ENCODE measurements around the gene TSPO.

TSPO gene

GRCh38 chr22:43187171-43188099 is 36.1 kb downstream of the TSPO start:
- H3K9me3 ChIP-seq (ENCODE audit: low read length): peaks cover 5% of the 10 kb centered on the region
- peak overlapping the region; percentile 66 for H3K4me2 ChIP-seq (ENCODE audit: low read length)
- H3K9me2 ChIP-seq (ENCODE audit: low read depth, low read length): no peaks in the 10 kb centered on the region
- H4K20me1 ChIP-seq (ENCODE audit: insufficient read depth, low read length): no peaks in the 10 kb centered on the region
- no peak for TF ChIP-seq EZH2 (IDR thresholded peaks at IDR 0.05; ENCODE audit: borderline replicate concordance, low read length)
- TF ChIP-seq CTCF (IDR thresholded peaks at IDR 0.05; ENCODE audit: low read length): peak; percentile 45
- peaks cover 21% of the 10 kb centered on the region for H3K36me3 ChIP-seq (ENCODE audit: insufficient read depth, low read length)
- H3K9ac ChIP-seq (ENCODE audit: low read length): peak overlapping the region; percentile 57
- peaks cover 12% of the 10 kb centered on the region; the same call in 1 of the 2 replicates for H3K27me3 ChIP-seq (ENCODE audit: insufficient read depth, low read length)
- H2AFZ ChIP-seq (ENCODE audit: low read length): peak overlapping the region; percentile 1; the same call in 1 of the 2 replicates
- H3F3A ChIP-seq (ENCODE audit: insufficient read depth, low read length): no peaks in the 10 kb centered on the region
- peak overlapping the region; percentile 57 for H3K4me3 ChIP-seq (ENCODE audit: low read depth, low read length, poor library complexity, severe bottlenecking)
- peaks cover 10% of the 10 kb centered on the region for H3K79me2 ChIP-seq (ENCODE audit: insufficient read depth, low read length)
- peaks cover 14% of the 10 kb centered on the region for H3K4me1 ChIP-seq (ENCODE audit: insufficient read depth, low read length, severe bottlenecking)
- peak overlapping the region; percentile 27 for H3K27ac ChIP-seq (ENCODE audit: low read depth, low read length, poor library complexity, severe bottlenecking)

- Histone ChIP-seq H3K4me2 (ENCODE audit: low read length) (no peak overlapping the region), H3K9me3 (ENCODE audit: low read length) (peaks cover 5% of the 10 kb centered on the region), H3K27me3 (ENCODE audit: insufficient read depth, low read length) (peaks cover 12% of the 10 kb centered on the region; the same call in 1 of the 2 replicates), H3K9me2 (ENCODE audit: low read depth, low read length) (no peaks in the 10 kb centered on the region), H3K4me1 (ENCODE audit: insufficient read depth, low read length, severe bottlenecking) (peaks cover 14% of the 10 kb centered on the region), H2AFZ (ENCODE audit: low read length) (no peak overlapping the region), H4K20me1 (ENCODE audit: insufficient read depth, low read length) (no peaks in the 10 kb centered on the region), H3K79me2 (ENCODE audit: insufficient read depth, low read length) (peaks cover 10% of the 10 kb centered on the region), H3F3A (ENCODE audit: insufficient read depth, low read length) (no peaks in the 10 kb centered on the region), H3K36me3 (ENCODE audit: insufficient read depth, low read length) (peaks cover 8% of the 10 kb centered on the region), H3K9ac (ENCODE audit: low read length) (no peak overlapping the region), H3K27ac (ENCODE audit: low read depth, low read length, poor library complexity, severe bottlenecking) (no peak overlapping the region), H3K4me3 (ENCODE audit: low read depth, low read length, poor library complexity, severe bottlenecking) (no peak overlapping the region)
- TF ChIP-seq CTCF (IDR thresholded peaks at IDR 0.05; ENCODE audit: low read length) (no peak), EZH2 (IDR thresholded peaks at IDR 0.05; ENCODE audit: borderline replicate concordance, low read length) (no peak)
Observed at GRCh38 chr22:43188829-43189545, 37.6 kb downstream of the TSPO start.

DNA sequence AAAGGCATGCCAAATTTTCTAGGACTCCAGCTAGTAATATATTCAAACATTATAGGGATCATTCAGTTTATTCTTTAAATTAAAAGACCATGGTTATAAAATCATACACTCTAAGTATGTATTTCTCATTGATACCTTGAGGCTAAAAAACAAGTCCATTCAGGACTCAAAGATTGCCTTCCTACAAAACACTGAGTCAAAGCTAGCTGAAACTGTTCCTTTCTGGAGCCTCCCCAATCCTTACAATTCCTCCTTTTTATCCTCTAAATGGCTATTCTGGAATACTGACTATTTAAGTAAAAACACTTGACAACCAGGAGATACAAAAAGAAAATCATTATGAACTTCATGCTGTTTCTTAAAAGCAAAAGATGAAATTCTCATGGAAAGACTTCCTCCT is 40.5 kb downstream of the TSPO start:
- Histone ChIP-seq H2AFZ (ENCODE audit: low read length) (no peak overlapping the region), H3K9me3 (ENCODE audit: low read length) (peaks cover 5% of the 10 kb centered on the region), H3K4me2 (ENCODE audit: low read length) (no peak overlapping the region), H3K27me3 (ENCODE audit: insufficient read depth, low read length) (peaks cover 12% of the 10 kb centered on the region; the same call in 1 of the 2 replicates), H3K27ac (ENCODE audit: low read depth, low read length, poor library complexity, severe bottlenecking) (no peak overlapping the region), H3K36me3 (ENCODE audit: insufficient read depth, low read length) (no peaks in the 10 kb centered on the region; the same call in 1 of the 2 replicates), H3K4me1 (ENCODE audit: insufficient read depth, low read length, severe bottlenecking) (peaks cover 5% of the 10 kb centered on the region), H3K79me2 (ENCODE audit: insufficient read depth, low read length) (no peaks in the 10 kb centered on the region), H3K9me2 (ENCODE audit: low read depth, low read length) (no peaks in the 10 kb centered on the region), H3K4me3 (ENCODE audit: low read depth, low read length, poor library complexity, severe bottlenecking) (no peak overlapping the region), H3K9ac (ENCODE audit: low read length) (no peak overlapping the region), H3F3A (ENCODE audit: insufficient read depth, low read length) (no peaks in the 10 kb centered on the region), H4K20me1 (ENCODE audit: insufficient read depth, low read length) (no peaks in the 10 kb centered on the region)
- TF ChIP-seq EZH2 (IDR thresholded peaks at IDR 0.05; ENCODE audit: borderline replicate concordance, low read length) (no peak), CTCF (IDR thresholded peaks at IDR 0.05; ENCODE audit: low read length) (no peak)

All from OCI-LY1 (cell line).